SK-N-SH (cell line): ENCODE data around the gene PRH1. TPM values are rescaled to one million over a fixed set of nuclear protein-coding genes. Genes with fewer than 3 reads are reported as not detected.

Source experiments
- CTCF ChIA-PET: fragments of 300-600, 350-600 bp; formaldehyde crosslinking; extraction: SDS; loops from one replicate; lab custom pipeline; 2021; lab: Yijun Ruan, JAX
- POLR2A ChIA-PET: fragments of 350-600 bp; sonication (Branson Sonifier 250); formaldehyde crosslinking; extraction: SDS; loops from one replicate; lab custom pipeline; 2020; ENCODE audit warnings: antibody characterized with exemption, inconsistent platforms; lab: Yijun Ruan, JAX
- DNase-seq: peaks from one replicate; pipeline ENCODE4 v3.0.0; 2012
- H2AFZ ChIP-seq: fragments of 200-600 bp; sonication (generic); 2 replicates; pipeline ENCODE4 v1.8.1; 2016; ENCODE audit warnings: antibody characterized with exemption, mild to moderate bottlenecking, low read depth
- H3F3A ChIP-seq: fragments of 200-600 bp; sonication (generic); replicated peaks from 2 replicates; pipeline ENCODE3; 2016; ENCODE audit warnings: antibody characterized with exemption, mild to moderate bottlenecking; ENCODE audit not compliant: insufficient read depth
- H3K27ac ChIP-seq, 2 experiments: fragments of 200-500 bp in 1 of 2; fragments of 200-600 bp in 1 of 2; sonication (Bioruptor generic) in 1 of 2; sonication (generic), shearing (Covaris generic) in 1 of 2; 2 replicates each; pipeline versions ENCODE4 v1.5.1 to v1.6.1; 2014 to 2016; ENCODE audit warnings: low read depth in 2 of 2, inconsistent platforms in 1 of 2, low read length in 1 of 2, mild to moderate bottlenecking in 1 of 2, mixed read lengths in 1 of 2
- H3K27me3 ChIP-seq: fragments of 200-600 bp; sonication (generic), shearing (Covaris generic); 2 replicates; pipeline ENCODE4 v1.6.1; 2016; ENCODE audit warnings: mixed run types; ENCODE audit not compliant: insufficient read depth
- H3K36me3 ChIP-seq, 2 experiments: fragments of 200-500 bp in 1 of 2; fragments of 200-600 bp in 1 of 2; sonication (Bioruptor generic) in 1 of 2; sonication (generic) in 1 of 2; replicated peaks in 1 of 2; 2 replicates each; pipeline versions ENCODE3 to v1.5.1; 2014 to 2016; ENCODE audit warnings: low read length in 1 of 2, mild to moderate bottlenecking in 1 of 2; ENCODE audit not compliant: insufficient read depth in 2 of 2, control insufficient read depth in 1 of 2
- H3K4me1 ChIP-seq, 2 experiments: fragments of 200-500 bp in 1 of 2; fragments of 200-600 bp in 1 of 2; sonication (Bioruptor generic) in 1 of 2; sonication (generic), shearing (Covaris generic) in 1 of 2; 2 replicates each; pipeline versions ENCODE4 v1.5.1 to v1.6.1; 2014 to 2016; ENCODE audit warnings: low read depth in 1 of 2, low read length in 1 of 2, mixed run types in 1 of 2; ENCODE audit not compliant: insufficient read depth in 2 of 2, control insufficient read depth in 1 of 2
- H3K4me2 ChIP-seq: fragments of 200-600 bp; sonication (generic), shearing (Covaris generic); 2 replicates; pipeline ENCODE4 v1.6.1; 2017; ENCODE audit warnings: mixed run types
- H3K4me3 ChIP-seq, 2 experiments: fragments of 200-500 bp in 1 of 2; fragments of 200-600 bp in 1 of 2; sonication (Bioruptor generic) in 1 of 2; sonication (generic), shearing (Covaris generic) in 1 of 2; 2 replicates each; pipeline versions ENCODE4 v1.5.1 to v1.8.1; 2014 to 2016; ENCODE audit warnings: low read depth in 2 of 2, inconsistent platforms in 1 of 2, low read length in 1 of 2, mild to moderate bottlenecking in 1 of 2, mixed read lengths in 1 of 2, moderate library complexity in 1 of 2
- H3K79me2 ChIP-seq: fragments of 200-600 bp; sonication (generic); 2 replicates; pipeline ENCODE4 v1.8.1; 2017; ENCODE audit warnings: mild to moderate bottlenecking; ENCODE audit not compliant: insufficient read depth
- H3K9ac ChIP-seq: fragments of 200-600 bp; sonication (generic); 2 replicates; pipeline ENCODE4 v1.6.1; 2017; ENCODE audit warnings: mixed run types
- H3K9me2 ChIP-seq: fragments of 200-600 bp; sonication (generic); 2 replicates; pipeline ENCODE4 v1.6.1; 2017; ENCODE audit warnings: mixed run types
- H3K9me3 ChIP-seq: fragments of 200-600 bp; sonication (generic); 2 replicates; pipeline ENCODE4 v1.6.1; 2017; ENCODE audit warnings: mixed run types, mild to moderate bottlenecking, moderate library complexity
- H4K20me1 ChIP-seq: fragments of 200-600 bp; sonication (generic); 2 replicates; pipeline ENCODE4 v1.6.1; 2017; ENCODE audit warnings: mild to moderate bottlenecking, mixed run types; ENCODE audit not compliant: insufficient read depth
- CHD2 ChIP-seq: fragments of 150-350 bp; IDR thresholded peaks from 2 replicates; pipeline ENCODE4 v1.6.1; 2018; ENCODE audit warnings: low read length; ENCODE audit not compliant: partially characterized antibody
- CTCF ChIP-seq: fragments of 200-600 bp; sonication (generic); IDR thresholded peaks from 2 replicates; pipeline ENCODE4 v1.6.1; 2017; ENCODE audit warnings: antibody characterized with exemption, mild to moderate bottlenecking, moderate library complexity
- EZH2phosphoT487 ChIP-seq: fragments of 200-600 bp; sonication (generic); IDR thresholded peaks from 2 replicates; pipeline ENCODE4 v1.6.1; 2017; ENCODE audit warnings: low read depth, mixed run types, mild to moderate bottlenecking, antibody characterized with exemption, moderate library complexity, borderline replicate concordance
- GABPA ChIP-seq: IDR thresholded peaks from 2 replicates; pipeline ENCODE4 v1.4.0; 2012; ENCODE audit warnings: low read depth, mild to moderate bottlenecking
- GATA2 ChIP-seq: sonication (generic); formaldehyde crosslinking; IDR thresholded peaks from 2 replicates; pipeline ENCODE4 v1.5.0; 2020; ENCODE audit warnings: mild to moderate bottlenecking, missing genetic modification reagents
- MEF2A ChIP-seq: IDR thresholded peaks from 2 replicates; pipeline ENCODE4 v1.4.0; 2012; ENCODE audit warnings: low read depth, borderline replicate concordance
- MXI1 ChIP-seq: IDR thresholded peaks from 2 replicates; pipeline ENCODE4 v1.6.1; 2012; ENCODE audit warnings: mild to moderate bottlenecking, low read depth, low read length, improper control_type of control experiment
- NRF1 ChIP-seq: IDR thresholded peaks from 2 replicates; pipeline ENCODE4 v1.6.1; 2012; ENCODE audit warnings: low read depth, mild to moderate bottlenecking, low read length
- POLR2AphosphoS5 ChIP-seq: IDR thresholded peaks from 2 replicates; pipeline ENCODE4 v1.6.1; 2012; ENCODE audit warnings: low read depth, low read length
- RAD21 ChIP-seq: IDR thresholded peaks from 2 replicates; pipeline ENCODE4 v1.6.1; 2012; ENCODE audit warnings: mild to moderate bottlenecking, low read length
- TCF12 ChIP-seq: IDR thresholded peaks from 2 replicates; pipeline ENCODE4 v1.4.0; 2012
- ZBTB33 ChIP-seq: IDR thresholded peaks from 2 replicates; pipeline ENCODE4 v1.4.0; 2012; ENCODE audit warnings: low read depth, borderline replicate concordance
- WGBS: methylation state at CpG from one replicate; pipeline ENCODE4 v1.1.6; 2017; ENCODE audit warnings: low lambda C conversion rate; 5-methylcytosine and 5-hydroxymethylcytosine counted together
- polyA plus RNA-seq, 3 experiments: library from polyadenylated mRNA; depleted of rRNA; stranded (reverse); fragments of >200 nt; gene quantifications; 2 replicates each; pipeline ENCODE4 v1.2.3, GENCODE V29; 2012

The PRH1 gene
- polyA plus RNA-seq, 1 of the 3 experiments (the other 2 are of a cell fraction) = 2.0 TPM

GRCh38 chr12:10891937-10892336 is 7.9 kb upstream of the PRH1 start:
- Histone ChIP-seq H3K4me2 (no peak overlapping the region), H3K4me1 (no peaks in the 10 kb centered on the region), H3F3A (no peaks in the 10 kb centered on the region)
- POLR2A ChIA-PET = no interaction called here
- no peak for TF ChIP-seq CHD2
- no peak for TF ChIP-seq TCF12
- no peak for TF ChIP-seq RAD21
- TF ChIP-seq POLR2AphosphoS5 = no peak
- TF ChIP-seq ZBTB33 = no peak
- TF ChIP-seq, all 33 proteins: peak for 0
- no peak overlapping the region for H3K27ac ChIP-seq
- H3K79me2 ChIP-seq = no peaks in the 10 kb centered on the region
- CTCF ChIA-PET = no interaction called here
- no peaks in the 10 kb centered on the region for H3K9me2 ChIP-seq
- H3K4me3 ChIP-seq = no peak overlapping the region
- H2AFZ ChIP-seq = no peak overlapping the region
- no peaks in the 10 kb centered on the region for H3K9me3 ChIP-seq
- H3K36me3 ChIP-seq = no peaks in the 10 kb centered on the region
- no peaks in the 10 kb centered on the region for H3K27me3 ChIP-seq
- 89% methylated on average over 2 of the region's 2 CpGs for WGBS
- DNase-seq = no peak
- H4K20me1 ChIP-seq = no peaks in the 10 kb centered on the region
- no peak overlapping the region for H3K9ac ChIP-seq

GRCh38 chr12:10889226-10889625 is 5.2 kb upstream of the PRH1 start:
- H3K79me2 ChIP-seq = no peaks in the 10 kb centered on the region
- no peak for DNase-seq
- no peaks in the 10 kb centered on the region for H4K20me1 ChIP-seq
- H3K4me3 ChIP-seq = no peak overlapping the region
- no peaks in the 10 kb centered on the region for H3K27me3 ChIP-seq
- H3F3A ChIP-seq = no peaks in the 10 kb centered on the region
- no peak overlapping the region for H3K4me2 ChIP-seq
- no peak overlapping the region for H3K27ac ChIP-seq
- no peaks in the 10 kb centered on the region for H3K9me3 ChIP-seq
- TF ChIP-seq GATA2 (CRISPR knock-in tag) (no peak), RAD21 (no peak), NRF1 (no peak), CHD2 (no peak), CTCF (no peak), MEF2A (no peak), MXI1 (no peak), GABPA (no peak), EZH2phosphoT487 (no peak), POLR2AphosphoS5 (no peak)
- H2AFZ ChIP-seq = no peak overlapping the region
- CTCF ChIA-PET = no interaction called here
- no peaks in the 10 kb centered on the region for H3K36me3 ChIP-seq
- POLR2A ChIA-PET = no interaction called here
- H3K9me2 ChIP-seq = no peaks in the 10 kb centered on the region
- H3K4me1 ChIP-seq = no peaks in the 10 kb centered on the region
- H3K9ac ChIP-seq = no peak overlapping the region
